Stomach (tissue), 4 donors: ENCODE data around the gene BNC2.

Source experiments
- CTCF ChIP-seq, 7 experiments: fragments of 450-650 bp in 4 of 7; fragments of 200-600 bp in 3 of 7; sonication (generic) in 3 of 7; IDR thresholded peaks; one replicate each; pipeline ENCODE4 v1.5.1; 2016 to 2019; ENCODE audit warnings: antibody characterized with exemption in 7 of 7, control low read depth in 2 of 7, mild to moderate bottlenecking in 1 of 7
- EP300 ChIP-seq: sonication (generic); formaldehyde crosslinking; IDR thresholded peaks from one replicate; pipeline ENCODE4 v1.6.1; 2017; ENCODE audit warnings: antibody characterized with exemption
- POLR2A ChIP-seq, 4 donors: fragments of 450-650 bp; IDR thresholded peaks; one replicate each; pipeline ENCODE4 v1.6.1; 2016; ENCODE audit warnings: antibody characterized with exemption in 4 of 4, control low read depth in 2 of 4, mild to moderate bottlenecking in 1 of 4, moderate library complexity in 1 of 4
- POLR2AphosphoS5 ChIP-seq, 3 donors: sonication (generic); formaldehyde crosslinking; IDR thresholded peaks; one replicate each; pipeline ENCODE4 v1.6.1; 2016; ENCODE audit warnings: antibody characterized with exemption in 3 of 3

GRCh38 chr9:16469184-16469583, 401.3 kb downstream of the BNC2 start:
- TF ChIP-seq CTCF (IDR thresholded peaks at IDR 0.05) (no peak), POLR2AphosphoS5 (IDR thresholded peaks at IDR 0.05) (no peak), POLR2A (IDR thresholded peaks at IDR 0.05) (no peak), EP300 (no peak)
